Activated CD8-positive, alpha-beta memory T cell treated with anti-CD3 and anti-CD28 coated beads for 36 hours (primary cell): Measurements from ENCODE around the gene SMARCD3. TPM values are rescaled to one million over a fixed set of nuclear protein-coding genes. Genes with fewer than 3 reads are reported as not detected.

Source experiments
- CTCF ChIA-PET: fragments of 350-600 bp; sonication (Branson Sonifier 250); formaldehyde crosslinking; loops from one replicate; lab custom pipeline; 2021; ENCODE audit warnings: antibody characterized with exemption; lab: Charles Lee
- POLR2A ChIA-PET: fragments of 350-600 bp; sonication (Branson Sonifier 250); formaldehyde crosslinking; loops from one replicate; lab custom pipeline; 2021; ENCODE audit warnings: antibody characterized with exemption; lab: Charles Lee
- total RNA-seq, 2 experiments: library from RNA; stranded (reverse); gene quantifications; one replicate each; pipeline ENCODE4 v1.2.3, GENCODE V29; 2021

Gene SMARCD3
- total RNA-seq, 2 experiments from 2014 or later, result 1.3 to 2.9 TPM

GRCh38 chr7:151242159-151243044 lies 6.1 kb downstream of the SMARCD3 start:
- POLR2A ChIA-PET, result interaction anchor here (1.9 to 2.0 kb wide), 2 partner anchors 9 to 15 kb away, joined by 7 to 9 read pairs; partner anchors contain the start of genes ABCF2 and CHPF2
- CTCF ChIA-PET, result interaction anchor here (0.6 to 3.4 kb wide), 7 partner anchors 9 to 118 kb away, joined by 3 to 30 read pairs (median 4); partner anchors contain the start of genes ABCF2 and GBX1

- ChIA-PET CTCF (interaction anchor here (1.3 to 3.4 kb wide), 3 partner anchors 9 to 74 kb away, joined by 3 to 30 read pairs (median 6); partner anchors contain the start of genes ABCF2 and GBX1), POLR2A (no interaction called here)
Observed at GRCh38 chr7:151241755-151242096, 6.8 kb downstream of the SMARCD3 start.

GRCh38 chr7:151240942-151241754 lies 7.3 kb downstream of the SMARCD3 start:
- CTCF ChIA-PET, result interaction anchor here (1.3 to 2.0 kb wide), 2 partner anchors 8 to 74 kb away, joined by 3 to 6 read pairs; partner anchors contain the start of gene GBX1
- POLR2A ChIA-PET, result no interaction called here

GRCh38 chr7:151240536-151240935 lies 8.0 kb downstream of the SMARCD3 start:
- ChIA-PET POLR2A (interaction anchor here (1.5 kb wide), 1 partner anchor 13 kb away, joined by 3 read pairs; the partner anchor contains the start of gene ABCF2), CTCF (interaction anchor here (0.7 kb wide), 1 partner anchor 127 kb away, joined by 4 read pairs; no protein-coding TSS in a partner anchor)

GRCh38 chr7:151239837-151240459 lies 8.5 kb downstream of the SMARCD3 start:
- CTCF ChIA-PET, result interaction anchor here (0.7 to 1.3 kb wide), 3 partner anchors 20 to 127 kb away, joined by 4 to 5 read pairs (median 4); no protein-coding TSS in a partner anchor
- POLR2A ChIA-PET, result interaction anchor here (1.5 kb wide), 1 partner anchor 13 kb away, joined by 3 read pairs; the partner anchor contains the start of gene ABCF2

- CTCF ChIA-PET, result interaction anchor here (1.1 to 1.3 kb wide), 2 partner anchors 20 to 65 kb away, joined by 4 to 5 read pairs; no protein-coding TSS in a partner anchor
- POLR2A ChIA-PET, result interaction anchor here (1.5 kb wide), 1 partner anchor 12 kb away, joined by 3 read pairs; the partner anchor contains the start of gene ABCF2
Observed at GRCh38 chr7:151238924-151239836, 9.3 kb downstream of the SMARCD3 start.

- ChIA-PET POLR2A (no interaction called here), CTCF (interaction anchor here (1.3 kb wide), 1 partner anchor 19 kb away, joined by 5 read pairs; no protein-coding TSS in a partner anchor)
Observed at GRCh38 chr7:151238190-151238810, 10.2 kb downstream of the SMARCD3 start.

- ChIA-PET CTCF (interaction anchor here (1.3 to 1.9 kb wide), 2 partner anchors 12 to 14 kb away, joined by 3 to 6 read pairs; no protein-coding TSS in a partner anchor), POLR2A (interaction anchor here (0.6 kb wide), 1 partner anchor 80 kb away, joined by 4 read pairs; no protein-coding TSS in a partner anchor)
Observed at GRCh38 chr7:151237244-151238189, 11.0 kb downstream of the SMARCD3 start.

- ChIA-PET POLR2A (no interaction called here), CTCF (interaction anchor here (1.3 to 1.9 kb wide), 2 partner anchors 11 to 13 kb away, joined by 3 to 6 read pairs; no protein-coding TSS in a partner anchor)
Observed at GRCh38 chr7:151236406-151236805, 12.1 kb downstream of the SMARCD3 start.

GRCh38 chr7:151235091-151235787 lies 13.3 kb downstream of the SMARCD3 start:
- CTCF ChIA-PET, result interaction anchor here (2.6 kb wide), 1 partner anchor 9 kb away, joined by 12 read pairs; no protein-coding TSS in a partner anchor
- POLR2A ChIA-PET, result no interaction called here

GRCh38 chr7:151233804-151234203 lies 14.7 kb downstream of the SMARCD3 start:
- ChIA-PET POLR2A (interaction anchor here (1.8 kb wide), 1 partner anchor 10 kb away, joined by 9 read pairs; no protein-coding TSS in a partner anchor), CTCF (interaction anchor here (0.6 to 2.9 kb wide), 4 partner anchors 10 to 247 kb away, joined by 4 to 12 read pairs (median 10); no protein-coding TSS in a partner anchor)

GRCh38 chr7:151232917-151233701 lies 15.4 kb downstream of the SMARCD3 start:
- POLR2A ChIA-PET, result interaction anchor here (1.8 kb wide), 1 partner anchor 11 kb away, joined by 9 read pairs; no protein-coding TSS in a partner anchor

GRCh38 chr7:151232091-151232916 lies 16.2 kb downstream of the SMARCD3 start, which contains the start of gene CHPF2:
CHPF2 (plus strand) TSS chr7:151232483; CDS start chr7:151234012, 1,529 bp downstream.
- CTCF ChIA-PET, result interaction anchor here (0.6 to 2.9 kb wide), 6 partner anchors 10 to 109 kb away, joined by 3 to 12 read pairs (median 3); no protein-coding TSS in a partner anchor
- POLR2A ChIA-PET, result interaction anchor here (1.8 kb wide), 1 partner anchor 11 kb away, joined by 9 read pairs; no protein-coding TSS in a partner anchor

More at GRCh38 chr7:151232917-151233701, 15.4 kb downstream of the SMARCD3 start:
- CTCF ChIA-PET, result interaction anchor here (0.6 to 2.9 kb wide), 7 partner anchors 9 to 109 kb away, joined by 3 to 12 read pairs (median 3); no protein-coding TSS in a partner anchor
